HepG2 (cell line): ENCODE data around the gene PLEKHH1. TPM values are rescaled to one million over a fixed set of nuclear protein-coding genes. Genes with fewer than 3 reads are reported as not detected.

ENCODE experiments used
- CAMTA2 ChIP-seq: sonication (generic); formaldehyde crosslinking; IDR thresholded peaks from 2 replicates; pipeline ENCODE4 v1.4.0; 2020; ENCODE audit warnings: mild to moderate bottlenecking, missing genetic modification reagents, borderline replicate concordance
- CBX1 ChIP-seq: IDR thresholded peaks from one replicate; pipeline ENCODE4 v1.6.1; 2016; ENCODE audit warnings: antibody characterized with exemption, low read depth
- CC2D1A ChIP-seq: sonication (generic); formaldehyde crosslinking; IDR thresholded peaks from 2 replicates; pipeline ENCODE4 v1.8.1; 2023; ENCODE audit warnings: mild to moderate bottlenecking, missing genetic modification reagents
- ESRRA ChIP-seq: sonication (generic); formaldehyde crosslinking; IDR thresholded peaks from 2 replicates; pipeline ENCODE4 v1.5.1; 2020; ENCODE audit warnings: mild to moderate bottlenecking, low read depth, missing genetic modification reagents
- FOXA3 ChIP-seq: IDR thresholded peaks from 2 replicates; pipeline ENCODE4 v1.6.1; 2016; ENCODE audit warnings: missing genetic modification reagents, missing compliant biosample characterization
- FOXC1 ChIP-seq: sonication (generic); formaldehyde crosslinking; IDR thresholded peaks from 2 replicates; pipeline ENCODE4 v1.8.0; 2022; ENCODE audit warnings: mild to moderate bottlenecking, missing genetic modification reagents, borderline replicate concordance
- GTF3A ChIP-seq: sonication (generic); formaldehyde crosslinking; conservative IDR thresholded peaks from 2 replicates; pipeline ENCODE4 v1.4.0; 2020; ENCODE audit warnings: mild to moderate bottlenecking, missing genetic modification reagents
- IRF2 ChIP-seq: IDR thresholded peaks from 2 replicates; pipeline ENCODE4 v1.6.1; 2018; ENCODE audit warnings: missing genetic modification reagents, missing compliant biosample characterization
- MATR3 ChIP-seq: sonication (generic); formaldehyde crosslinking; IDR thresholded peaks from 2 replicates; pipeline ENCODE4 v1.4.0; 2020; ENCODE audit warnings: missing genetic modification reagents
- NCOR1 ChIP-seq: fragments of 200-600 bp; sonication (generic); IDR thresholded peaks from 2 replicates; pipeline ENCODE4 v1.7.0; 2017; ENCODE audit warnings: antibody characterized with exemption, low read length, borderline replicate concordance
- POLR2AphosphoS5 ChIP-seq: IDR thresholded peaks from 2 replicates; pipeline ENCODE4 v1.6.1; 2012; ENCODE audit warnings: low read depth, low read length
- TARDBP ChIP-seq: sonication (generic); formaldehyde crosslinking; IDR thresholded peaks from 2 replicates; pipeline ENCODE4 v1.8.0; 2022; ENCODE audit warnings: mild to moderate bottlenecking, missing genetic modification reagents
- TFDP1 ChIP-seq: IDR thresholded peaks from 2 replicates; pipeline ENCODE4 v1.6.1; 2016; ENCODE audit warnings: missing compliant biosample characterization, missing genetic modification reagents, borderline replicate concordance
- TIGD3 ChIP-seq: sonication (generic); formaldehyde crosslinking; IDR thresholded peaks from 2 replicates; pipeline ENCODE4 v1.5.1; 2020; ENCODE audit warnings: mild to moderate bottlenecking, missing genetic modification reagents, borderline replicate concordance
- ZFP41 ChIP-seq: sonication (generic); formaldehyde crosslinking; IDR thresholded peaks from 2 replicates; pipeline ENCODE4 v1.4.0; 2020; ENCODE audit warnings: mild to moderate bottlenecking, missing genetic modification reagents, borderline replicate concordance
- ZGPAT ChIP-seq: IDR thresholded peaks from 2 replicates; pipeline ENCODE4 v1.6.1; 2016; ENCODE audit warnings: mild to moderate bottlenecking
- ZNF225 ChIP-seq: sonication (generic); formaldehyde crosslinking; IDR thresholded peaks from 2 replicates; pipeline ENCODE4 v1.4.0; 2020; ENCODE audit warnings: mild to moderate bottlenecking, missing genetic modification reagents
- ZNF253 ChIP-seq: sonication (generic); formaldehyde crosslinking; IDR thresholded peaks from 2 replicates; pipeline ENCODE4 v1.8.0; 2022; ENCODE audit warnings: mild to moderate bottlenecking, missing genetic modification reagents, borderline replicate concordance
- ZNF546 ChIP-seq: sonication (generic); formaldehyde crosslinking; conservative IDR thresholded peaks from 2 replicates; pipeline ENCODE4 v1.8.1; 2023; ENCODE audit warnings: mild to moderate bottlenecking, missing genetic modification reagents
- ZNF564 ChIP-seq: sonication (generic); formaldehyde crosslinking; IDR thresholded peaks from 2 replicates; pipeline ENCODE4 v1.8.1; 2023; ENCODE audit warnings: mild to moderate bottlenecking, missing genetic modification reagents
- ZNF639 ChIP-seq: conservative IDR thresholded peaks from 2 replicates; pipeline ENCODE4 v1.6.1; 2018; ENCODE audit warnings: missing genetic modification reagents
- polyA plus RNA-seq, 8 experiments: library from polyadenylated mRNA; depleted of rRNA in 3 of 8; stranded (reverse) in 7 of 8; unstranded in 1 of 8; fragments of >200 nt; fragmentation: Illumina TruSeq in 4 of 8; extraction: Trizol in 4 of 8; gene quantifications; 2 replicates each; pipeline versions ENCODE4 v1.2.1 to v1.2.3, GENCODE V29; 2011 to 2016; ENCODE audit warnings: low read depth in 4 of 8, missing spikeins in 1 of 8, mixed read lengths in 1 of 8; ENCODE audit not compliant: insufficient read depth in 1 of 8
- total RNA-seq, 5 experiments: library from RNA; depleted of rRNA; stranded (reverse); fragments of >200 nt; fragmentation: Illumina TruSeq; extraction: Trizol; gene quantifications; 2 replicates each; pipeline ENCODE4 v1.2.3, GENCODE V29; 2016; ENCODE audit warnings: low read depth in 1 of 5
- TF ChIP-seq, protein P1 (sequence below): IDR thresholded peaks from 2 replicates; pipeline ENCODE4 v1.6.1; 2016; ENCODE audit warnings: missing genetic modification reagents, missing compliant biosample characterization
- TF ChIP-seq, protein P2 (sequence below): sonication (generic); formaldehyde crosslinking; conservative IDR thresholded peaks from 2 replicates; pipeline ENCODE4 v1.4.0; 2020; ENCODE audit warnings: mild to moderate bottlenecking, missing genetic modification reagents, moderate library complexity

Gene PLEKHH1
- total and polyA plus RNA-seq, 2 of the 13 experiments (the other 11 are each of a cell fraction or from before 2014, with no cell fraction given) = 8.6 to 15.8 TPM

GRCh38 chr14:67623114-67623513, 90.0 kb downstream of the PLEKHH1 start (continued):
- TF ChIP-seq TIGD3 (CRISPR knock-in tag) (no peak), TARDBP (CRISPR knock-in tag) (no peak), ZNF639 (CRISPR knock-in tag) (no peak), FOXC1 (CRISPR knock-in tag) (no peak), IRF2 (no peak), ZGPAT (peak; percentile 30; the same call in 1 of the 2 replicates), ESRRA (no peak), ZFP41 (no peak), TFDP1 (no peak), CBX1 (no peak), MATR3 (no peak), GTF3A (CRISPR knock-in tag) (no peak), CC2D1A (CRISPR knock-in tag) (no peak), ZNF546 (no peak), NCOR1 (no peak), POLR2AphosphoS5 (no peak), ZNF225 (CRISPR knock-in tag) (no peak), FOXA3 (CRISPR knock-in tag) (peak; percentile 34; the same call in 1 of the 2 replicates), CAMTA2 (no peak), ZNF564 (no peak), ZNF253 (CRISPR knock-in tag) (no peak)
- TF ChIP-seq, protein P1, sequence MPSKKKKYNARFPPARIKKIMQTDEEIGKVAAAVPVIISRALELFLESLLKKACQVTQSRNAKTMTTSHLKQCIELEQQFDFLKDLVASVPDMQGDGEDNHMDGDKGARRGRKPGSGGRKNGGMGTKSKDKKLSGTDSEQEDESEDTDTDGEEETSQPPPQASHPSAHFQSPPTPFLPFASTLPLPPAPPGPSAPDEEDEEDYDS (CRISPR knock-in tag) = no peak
- TF ChIP-seq, protein P2, sequence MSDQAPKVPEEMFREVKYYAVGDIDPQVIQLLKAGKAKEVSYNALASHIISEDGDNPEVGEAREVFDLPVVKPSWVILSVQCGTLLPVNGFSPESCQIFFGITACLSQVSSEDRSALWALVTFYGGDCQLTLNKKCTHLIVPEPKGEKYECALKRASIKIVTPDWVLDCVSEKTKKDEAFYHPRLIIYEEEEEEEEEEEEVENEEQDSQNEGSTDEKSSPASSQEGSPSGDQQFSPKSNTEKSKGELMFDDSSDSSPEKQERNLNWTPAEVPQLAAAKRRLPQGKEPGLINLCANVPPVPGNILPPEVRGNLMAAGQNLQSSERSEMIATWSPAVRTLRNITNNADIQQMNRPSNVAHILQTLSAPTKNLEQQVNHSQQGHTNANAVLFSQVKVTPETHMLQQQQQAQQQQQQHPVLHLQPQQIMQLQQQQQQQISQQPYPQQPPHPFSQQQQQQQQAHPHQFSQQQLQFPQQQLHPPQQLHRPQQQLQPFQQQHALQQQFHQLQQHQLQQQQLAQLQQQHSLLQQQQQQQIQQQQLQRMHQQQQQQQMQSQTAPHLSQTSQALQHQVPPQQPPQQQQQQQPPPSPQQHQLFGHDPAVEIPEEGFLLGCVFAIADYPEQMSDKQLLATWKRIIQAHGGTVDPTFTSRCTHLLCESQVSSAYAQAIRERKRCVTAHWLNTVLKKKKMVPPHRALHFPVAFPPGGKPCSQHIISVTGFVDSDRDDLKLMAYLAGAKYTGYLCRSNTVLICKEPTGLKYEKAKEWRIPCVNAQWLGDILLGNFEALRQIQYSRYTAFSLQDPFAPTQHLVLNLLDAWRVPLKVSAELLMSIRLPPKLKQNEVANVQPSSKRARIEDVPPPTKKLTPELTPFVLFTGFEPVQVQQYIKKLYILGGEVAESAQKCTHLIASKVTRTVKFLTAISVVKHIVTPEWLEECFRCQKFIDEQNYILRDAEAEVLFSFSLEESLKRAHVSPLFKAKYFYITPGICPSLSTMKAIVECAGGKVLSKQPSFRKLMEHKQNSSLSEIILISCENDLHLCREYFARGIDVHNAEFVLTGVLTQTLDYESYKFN = peak; percentile 51
